GM15510 (cell line): ENCODE data around the gene UBTF.

ENCODE experiments used
- POLR2A ChIP-seq: IDR thresholded peaks from 3 replicates; pipeline ENCODE4 v1.6.1; 2011; ENCODE audit warnings: borderline replicate concordance; ENCODE audit not compliant: insufficient read length; ENCODE audit errors: extremely low read depth

UBTF gene

DNA sequence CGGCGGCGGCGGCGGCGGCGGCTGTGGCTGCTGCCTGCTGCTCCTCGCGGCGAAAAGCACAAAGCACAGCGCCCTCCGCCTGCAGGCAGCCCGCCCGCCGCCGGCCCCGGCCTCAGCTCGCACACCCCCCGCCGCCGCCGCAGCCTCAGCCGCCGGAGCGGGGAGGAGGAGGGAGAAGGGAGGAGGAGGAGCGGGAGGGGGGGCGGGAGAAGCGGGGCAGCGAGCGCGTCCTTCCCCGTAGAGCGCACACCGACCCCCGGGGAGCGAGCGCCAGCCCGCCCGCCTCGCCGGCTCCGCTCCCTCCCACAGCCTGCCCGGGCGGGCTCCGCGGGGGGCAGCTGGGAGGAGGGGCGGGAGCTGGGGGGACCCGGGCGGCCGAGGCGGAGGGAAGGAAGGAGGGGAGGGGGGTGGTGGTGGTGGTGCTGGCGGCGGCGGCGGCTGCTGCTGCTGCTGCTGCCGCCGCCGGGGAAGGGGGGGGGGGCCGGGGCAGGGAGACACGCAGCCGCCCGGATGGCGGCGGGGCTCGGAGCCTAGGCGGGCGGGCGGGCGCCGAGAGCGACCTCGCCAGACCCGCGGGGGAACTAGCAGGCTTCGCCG, at the start of gene UBTF:
Gene UBTF, minus strand, starts transcription at position 60 of the 597 bp plus-strand sequence. CDS start 1,446 bp downstream, outside the sequence.
- peak; percentile 38 for TF ChIP-seq POLR2A

GRCh38 chr17:44268709-44269534, 49.4 kb upstream of the UBTF start:
- no peak for TF ChIP-seq POLR2A

GRCh38 chr17:44267818-44268490, 48.5 kb upstream of the UBTF start, which contains the start of gene SLC4A1:
TSS of gene SLC4A1 (minus strand) at chr17:44268135. CDS start at chr17:44262866, 5,269 bp downstream.
- no peak for TF ChIP-seq POLR2A

GRCh38 chr17:44267165-44267455, 47.6 kb upstream of the UBTF start:
- no peak for TF ChIP-seq POLR2A

DNA sequence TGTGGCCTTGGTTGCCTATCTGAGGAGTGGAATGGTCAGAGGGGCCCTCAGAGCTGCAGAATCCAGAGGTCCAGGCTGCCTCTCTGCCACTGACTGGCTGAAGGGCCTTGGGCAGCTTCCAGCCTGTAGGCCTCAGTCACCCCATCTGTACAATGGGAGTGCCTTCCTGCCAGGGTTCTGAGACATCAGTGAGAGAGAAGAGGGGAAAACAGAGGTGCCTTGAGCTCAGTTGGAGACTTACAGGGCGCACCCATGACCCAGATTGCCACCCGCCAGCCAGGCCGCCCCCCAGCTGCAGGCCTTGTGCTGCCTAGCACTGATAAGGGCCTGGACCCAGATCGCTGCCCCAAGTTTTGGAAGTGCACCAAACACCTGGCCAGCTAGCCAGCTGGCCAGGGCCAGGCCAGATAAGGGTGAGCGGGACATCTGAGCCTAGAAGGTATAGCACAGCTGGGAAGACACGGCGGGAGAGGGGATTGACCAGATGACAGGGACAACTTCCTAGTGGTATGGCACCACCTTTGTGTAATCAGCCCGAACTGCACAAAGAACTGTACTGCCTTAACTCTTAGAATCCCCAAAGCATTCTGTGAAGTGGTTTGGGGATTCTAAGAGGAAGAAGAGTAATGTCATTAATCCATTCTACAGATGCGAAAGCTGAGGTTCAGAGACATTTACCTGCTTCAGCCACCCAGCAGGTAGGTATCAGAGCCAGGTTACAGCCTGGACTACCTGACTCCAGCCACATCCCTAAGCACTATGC, 47.1 kb upstream of the UBTF start:
- TF ChIP-seq POLR2A: no peak

- no peak for TF ChIP-seq POLR2A
These were observed 43.9 kb upstream of the UBTF start for GRCh38 chr17:44263345-44263902.

DNA sequence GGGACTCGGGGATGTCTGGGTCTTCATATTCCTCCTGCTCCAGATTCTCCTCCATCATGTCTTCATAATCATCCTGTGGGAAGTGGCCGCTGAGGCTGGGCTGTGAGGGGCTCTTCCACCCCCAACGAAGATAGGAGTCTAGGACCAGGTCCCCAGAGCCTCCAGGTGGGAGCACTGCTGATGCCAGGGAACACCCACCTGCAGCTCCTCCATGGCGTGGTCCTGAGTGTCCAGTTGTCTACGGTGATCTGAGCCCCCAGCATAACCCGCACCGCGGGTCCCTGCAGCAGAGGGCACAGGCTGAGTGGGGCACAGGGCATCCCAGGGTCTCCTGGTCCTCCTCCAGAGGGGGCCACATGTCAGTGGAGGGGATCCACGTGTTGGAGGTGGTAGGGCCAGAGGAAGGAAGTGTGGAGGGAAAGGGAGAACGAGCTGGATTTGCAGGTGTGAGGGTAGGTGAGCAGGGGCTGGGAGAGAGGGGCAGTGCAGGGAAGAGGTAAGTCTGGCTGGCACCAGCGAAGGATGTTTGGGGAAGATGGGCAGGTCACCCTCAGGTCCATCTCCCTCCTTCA, 43.3 kb upstream of the UBTF start:
- TF ChIP-seq POLR2A: no peak

DNA sequence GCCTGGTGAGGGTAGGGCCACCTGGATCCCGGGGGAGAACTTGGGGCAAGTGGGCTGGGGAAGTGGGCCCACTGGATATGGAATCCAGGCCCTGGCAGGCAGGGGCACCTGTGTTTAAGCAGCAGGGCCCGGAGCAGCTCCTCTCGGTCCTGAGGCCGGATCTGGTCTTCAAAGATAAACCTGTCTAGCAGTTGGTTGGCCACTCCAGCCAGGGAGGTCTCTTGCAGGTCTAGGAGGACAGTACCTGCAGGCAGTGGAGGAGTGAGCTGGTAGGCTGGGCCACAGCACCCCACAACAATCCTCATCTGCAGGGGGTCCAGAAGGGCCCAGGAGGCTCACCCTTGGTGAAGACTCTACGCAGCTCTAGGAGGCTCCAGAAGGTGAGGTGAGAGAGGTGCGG, 40.8 kb upstream of the UBTF start:
- no peak for TF ChIP-seq POLR2A

DNA sequence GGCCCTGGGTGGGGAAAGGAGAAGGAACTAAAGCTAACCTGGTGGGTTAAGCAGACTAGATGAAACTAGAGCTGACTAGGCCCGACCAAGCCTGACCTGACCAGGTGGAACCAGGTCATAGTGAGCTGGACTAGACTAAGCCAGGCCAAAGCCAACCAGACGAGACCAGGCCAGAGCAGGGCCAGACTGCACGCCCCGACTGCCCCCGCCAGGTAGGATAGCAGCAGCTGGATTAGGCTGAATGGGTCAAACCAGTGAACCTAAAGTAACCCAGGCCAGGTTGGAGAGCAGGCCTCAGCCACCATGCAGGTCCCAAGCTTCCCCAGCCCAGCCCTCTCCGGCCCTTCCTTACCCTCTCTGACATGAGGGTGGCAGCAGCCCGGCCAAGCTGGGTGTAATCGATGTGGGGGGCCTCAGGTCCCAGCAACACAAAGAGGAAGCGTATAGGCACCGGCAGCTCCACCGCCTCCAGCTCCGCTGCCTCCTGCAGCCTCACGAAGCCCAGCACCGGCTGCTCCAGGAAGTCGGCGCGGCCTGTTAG, 39.4 kb upstream of the UBTF start:
- no peak for TF ChIP-seq POLR2A

DNA sequence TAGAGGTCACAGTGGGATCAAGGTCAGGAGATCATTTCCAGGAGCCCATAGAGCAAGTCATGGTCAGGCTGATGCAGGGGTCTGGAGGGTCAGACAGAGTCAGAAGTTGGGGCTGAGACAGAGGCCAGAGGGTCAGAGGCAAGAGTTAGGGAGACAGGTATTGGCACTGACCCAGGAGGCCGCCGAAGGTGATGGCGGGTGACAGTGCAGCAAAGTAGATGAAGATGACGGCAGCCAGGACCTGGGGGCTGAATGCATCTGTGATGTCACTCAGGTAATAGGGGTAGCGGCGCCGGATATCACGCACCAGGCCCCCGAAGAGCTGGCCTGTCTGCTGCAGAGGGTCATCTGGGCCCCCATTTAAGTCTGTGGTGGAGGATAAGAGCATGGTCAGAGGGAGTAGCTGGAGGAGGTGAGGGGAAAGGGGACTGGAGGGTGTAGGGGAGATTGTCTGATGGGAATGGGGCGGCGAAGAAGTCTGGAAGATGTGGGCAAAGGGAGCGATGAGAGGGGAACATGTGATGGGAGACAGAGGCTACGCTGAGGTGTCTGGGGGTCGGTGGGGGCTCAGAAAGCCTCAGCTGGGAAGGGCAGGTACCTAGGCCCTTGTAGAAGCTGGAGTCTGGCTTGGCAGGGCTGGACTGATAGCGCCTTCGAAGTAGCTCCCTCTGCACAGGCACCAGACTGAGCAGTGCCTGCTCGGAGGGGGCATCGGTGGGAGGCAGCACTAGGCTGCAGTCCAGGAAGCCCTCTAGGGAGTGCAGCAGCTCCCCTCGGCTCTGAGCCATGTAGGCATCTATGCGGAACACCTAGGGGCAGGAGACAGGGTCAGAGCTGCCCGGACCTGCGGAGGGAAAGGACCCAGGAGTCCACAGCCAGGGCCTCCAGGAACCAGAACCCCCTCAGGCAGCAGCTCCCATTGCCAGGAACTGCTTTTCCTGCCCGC, 38.6 kb upstream of the UBTF start:
- no peak for TF ChIP-seq POLR2A

GRCh38 chr17:44256671-44257070, 37.2 kb upstream of the UBTF start:
- no peak for TF ChIP-seq POLR2A

DNA sequence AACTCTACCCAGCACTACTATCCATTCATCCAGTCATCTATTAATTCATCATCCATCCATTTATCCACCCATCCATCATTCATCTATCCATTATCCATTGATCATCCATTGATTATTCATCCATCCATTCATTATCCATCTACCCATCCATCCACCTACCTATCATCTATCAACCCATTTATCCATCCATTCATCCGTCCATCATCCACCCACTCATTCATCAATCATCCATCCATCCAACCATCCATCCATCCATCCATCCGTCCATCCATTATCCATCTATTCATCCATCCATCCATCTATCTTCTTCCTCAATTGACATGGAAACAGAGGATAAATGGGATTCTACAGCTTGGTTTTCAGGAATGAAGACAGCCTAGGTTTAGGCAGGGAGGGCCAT, 36.4 kb upstream of the UBTF start:
- no peak for TF ChIP-seq POLR2A
